ENCODE data around the gene PRR15L.
A peak's percentile ranks its signal among the peaks of the same experiment; 100 is the strongest.

PRR15L gene

DNA sequence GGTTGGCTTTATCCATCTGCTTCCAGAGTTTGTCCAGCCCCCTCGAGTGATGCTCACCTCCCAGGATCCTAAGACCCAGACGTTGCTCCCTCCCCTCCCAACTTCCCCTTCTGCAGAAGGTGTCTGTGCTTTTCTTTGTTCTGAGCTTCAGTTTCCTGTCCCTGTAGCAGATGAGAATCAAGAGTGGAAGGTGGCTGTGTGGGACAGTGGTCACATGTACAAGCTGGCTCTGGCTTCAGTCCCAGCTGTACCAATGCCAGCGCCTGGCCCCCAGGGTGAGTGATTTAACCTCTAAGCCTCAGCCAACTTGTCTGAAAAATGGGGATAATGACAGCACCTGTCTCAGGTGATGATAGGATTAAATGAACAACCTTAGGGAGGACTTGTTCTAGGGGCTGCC lies 7.7 kb downstream of the PRR15L start:
- Histone ChIP-seq H3K79me1 (ENCODE audit: low read depth, low read length) (no peaks in the 10 kb centered on the region), H2AFZ (ENCODE audit: low read length) (peak overlapping the region; percentile 84), H3K4me1 (ENCODE audit: control insufficient read depth in 2 of 2, insufficient read depth in 1 of 2, low read depth in 1 of 2, low read length in 2 of 2) (peaks cover 6% of the 10 kb centered on the region in 2 donors), H3K9me3 (replicated peaks in 1 of 2; ENCODE audit: control insufficient read depth in 2 of 2, insufficient read depth in 1 of 2, low read depth in 1 of 2, low read length in 2 of 2) (no peaks in the 10 kb centered on the region), H2BK12ac (ENCODE audit: low read length) (no peak overlapping the region), H3K18ac (ENCODE audit: low read length) (no peak overlapping the region), H4K8ac (ENCODE audit: low read depth, low read length) (no peak overlapping the region), H3K27me3 (ENCODE audit: control insufficient read depth in 3 of 3, insufficient read depth in 3 of 3, low read depth in 1 of 3, low read length in 3 of 3) (peaks cover 0 to 3% (median 0%) of the 10 kb centered on the region in 3 experiments), H3K23ac (ENCODE audit: low read depth, low read length, poor library complexity) (no peak overlapping the region), H3K27ac (replicated peaks; ENCODE audit: low read length) (no peak overlapping the region), H3K4ac (ENCODE audit: low read length) (no peak overlapping the region), H2AK5ac (ENCODE audit: low read depth, low read length) (no peak overlapping the region), H4K91ac (ENCODE audit: low read depth, low read length, poor library complexity) (no peak overlapping the region), H3K36me3 (replicated peaks in 1 of 2; ENCODE audit: control insufficient read depth in 2 of 2, insufficient read depth in 2 of 2, low read length in 2 of 2) (peaks cover 0 to 10% of the 10 kb centered on the region in 2 donors), H2BK5ac (ENCODE audit: low read length) (no peak overlapping the region), H3K14ac (ENCODE audit: low read length) (no peak overlapping the region), H3K4me3 (ENCODE audit: low read length in 2 of 2) (no peak overlapping the region), H3K9ac (ENCODE audit: low read depth, low read length, poor library complexity) (no peak overlapping the region), H3K4me2 (ENCODE audit: insufficient read depth, low read length, poor library complexity, severe bottlenecking) (no peak overlapping the region), H2BK120ac (ENCODE audit: low read depth, low read length) (no peak overlapping the region), H2BK15ac (ENCODE audit: low read length) (no peak overlapping the region)
- WGBS, 2 donors (ENCODE audit: extremely low coverage in 2 of 2, insufficient read length in 2 of 2, insufficient replicate concordance in 1 of 2), result no CpG with 5 or more reads among the region's 3 CpGs
- DNase-seq (ENCODE audit: low spot score), result no peak

DNA sequence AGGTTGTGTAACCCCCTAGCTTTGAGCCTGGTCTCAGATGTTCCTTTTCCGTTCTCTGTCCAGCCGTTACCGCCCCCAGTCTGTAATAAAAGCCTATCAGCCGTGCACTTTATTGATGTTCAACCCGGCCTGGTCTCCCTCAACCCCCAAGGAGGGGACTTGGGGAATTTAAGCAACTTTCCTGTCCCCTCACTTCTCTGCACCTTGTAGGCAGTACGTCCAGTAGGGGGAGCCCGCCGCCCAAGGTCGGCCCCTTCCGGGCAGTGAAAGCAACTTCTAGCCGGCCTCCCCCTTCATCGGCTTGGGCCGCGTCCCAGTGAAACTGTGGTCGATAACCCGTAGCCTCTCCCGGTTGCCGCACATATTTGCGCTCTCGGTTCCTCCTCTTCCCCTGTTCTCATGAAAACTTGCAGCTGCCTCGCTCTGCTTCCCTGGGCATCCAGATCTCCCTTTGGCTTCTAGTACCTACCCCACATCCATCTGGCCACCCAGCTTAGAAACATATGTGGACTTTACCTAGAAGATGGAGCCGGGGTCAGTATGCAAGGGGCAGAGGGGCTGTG lies 8.4 kb downstream of the PRR15L start:
- WGBS, 2 donors (ENCODE audit: extremely low coverage in 2 of 2, insufficient read length in 2 of 2, insufficient replicate concordance in 1 of 2), result no CpG with 5 or more reads among the region's 22 CpGs
- Histone ChIP-seq H3K4me1 (ENCODE audit: control insufficient read depth in 2 of 2, insufficient read depth in 1 of 2, low read depth in 1 of 2, low read length in 2 of 2) (peaks cover 6% of the 10 kb centered on the region in 2 donors), H3K36me3 (replicated peaks in 1 of 2; ENCODE audit: control insufficient read depth in 2 of 2, insufficient read depth in 2 of 2, low read length in 2 of 2) (peaks cover 0 to 12% of the 10 kb centered on the region in 2 donors), H2AK5ac (ENCODE audit: low read depth, low read length) (no peak overlapping the region), H3K18ac (ENCODE audit: low read length) (no peak overlapping the region), H3K27me3 (ENCODE audit: control insufficient read depth in 3 of 3, insufficient read depth in 3 of 3, low read depth in 1 of 3, low read length in 3 of 3) (peaks cover 0 to 3% (median 0%) of the 10 kb centered on the region in 3 experiments), H3K79me1 (ENCODE audit: low read depth, low read length) (no peaks in the 10 kb centered on the region), H2AFZ (ENCODE audit: low read length) (peak overlapping the region; percentile 84), H3K9me3 (replicated peaks in 1 of 2; ENCODE audit: control insufficient read depth in 2 of 2, insufficient read depth in 1 of 2, low read depth in 1 of 2, low read length in 2 of 2) (no peaks in the 10 kb centered on the region), H3K9ac (ENCODE audit: low read depth, low read length, poor library complexity) (no peak overlapping the region), H3K23ac (ENCODE audit: low read depth, low read length, poor library complexity) (no peak overlapping the region), H2BK12ac (ENCODE audit: low read length) (no peak overlapping the region), H2BK15ac (ENCODE audit: low read length) (no peak overlapping the region), H3K4me3 (ENCODE audit: low read length in 2 of 2) (peak overlapping the region in 1 of 2 donors; percentile 15), H4K91ac (ENCODE audit: low read depth, low read length, poor library complexity) (no peak overlapping the region), H3K14ac (ENCODE audit: low read length) (no peak overlapping the region), H3K4me2 (ENCODE audit: insufficient read depth, low read length, poor library complexity, severe bottlenecking) (peak overlapping the region; percentile 27), H3K27ac (replicated peaks; ENCODE audit: low read length) (no peak overlapping the region), H2BK5ac (ENCODE audit: low read length) (no peak overlapping the region), H3K4ac (ENCODE audit: low read length) (no peak overlapping the region), H4K8ac (ENCODE audit: low read depth, low read length) (no peak overlapping the region), H2BK120ac (ENCODE audit: low read depth, low read length) (no peak overlapping the region)
- peak; percentile 82 for DNase-seq (ENCODE audit: low spot score)

- no CpG with 5 or more reads among the region's 5 CpGs for WGBS, 2 donors (ENCODE audit: extremely low coverage in 2 of 2, insufficient read length in 2 of 2, insufficient replicate concordance in 1 of 2)
- no peak overlapping the region for H4K91ac ChIP-seq (ENCODE audit: low read depth, low read length, poor library complexity)
- H3K4me3 ChIP-seq (ENCODE audit: low read length in 2 of 2), result peak overlapping the region in 1 of 2 donors; percentile 13
- H3K27me3 ChIP-seq (ENCODE audit: control insufficient read depth in 3 of 3, insufficient read depth in 3 of 3, low read depth in 1 of 3, low read length in 3 of 3), result peaks cover 0 to 3% (median 0%) of the 10 kb centered on the region in 3 experiments
- no peak overlapping the region for H2BK120ac ChIP-seq (ENCODE audit: low read depth, low read length)
- no peak overlapping the region for H2BK12ac ChIP-seq (ENCODE audit: low read length)
- H2BK15ac ChIP-seq (ENCODE audit: low read length), result no peak overlapping the region
- H3K4me1 ChIP-seq (ENCODE audit: control insufficient read depth in 2 of 2, insufficient read depth in 1 of 2, low read depth in 1 of 2, low read length in 2 of 2), result peaks cover 6% of the 10 kb centered on the region in 2 donors
- no peak overlapping the region for H3K9ac ChIP-seq (ENCODE audit: low read depth, low read length, poor library complexity)
- H3K79me1 ChIP-seq (ENCODE audit: low read depth, low read length), result no peaks in the 10 kb centered on the region
- H3K4ac ChIP-seq (ENCODE audit: low read length), result no peak overlapping the region
- H3K4me2 ChIP-seq (ENCODE audit: insufficient read depth, low read length, poor library complexity, severe bottlenecking), result no peak overlapping the region
- H3K18ac ChIP-seq (ENCODE audit: low read length), result peak overlapping the region; percentile 73
- H2BK5ac ChIP-seq (ENCODE audit: low read length), result no peak overlapping the region
- H2AFZ ChIP-seq (ENCODE audit: low read length), result peak overlapping the region; percentile 84
- no peak overlapping the region for H3K23ac ChIP-seq (ENCODE audit: low read depth, low read length, poor library complexity)
- peak overlapping the region; percentile 7 for H4K8ac ChIP-seq (ENCODE audit: low read depth, low read length)
- no peak overlapping the region for H3K14ac ChIP-seq (ENCODE audit: low read length)
- no peak overlapping the region for H3K27ac ChIP-seq (replicated peaks; ENCODE audit: low read length)
- no peak for DNase-seq (ENCODE audit: low spot score)
- H2AK5ac ChIP-seq (ENCODE audit: low read depth, low read length), result no peak overlapping the region
- H3K36me3 ChIP-seq (replicated peaks in 1 of 2; ENCODE audit: control insufficient read depth in 2 of 2, insufficient read depth in 2 of 2, low read length in 2 of 2), result peaks cover 0 to 12% of the 10 kb centered on the region in 2 donors
- H3K9me3 ChIP-seq (replicated peaks in 1 of 2; ENCODE audit: control insufficient read depth in 2 of 2, insufficient read depth in 1 of 2, low read depth in 1 of 2, low read length in 2 of 2), result no peaks in the 10 kb centered on the region
Observed at GRCh38 chr17:47948706-47949196, 8.9 kb downstream of the PRR15L start.

GRCh38 chr17:47946929-47947397 lies 10.7 kb downstream of the PRR15L start:
- Histone ChIP-seq H3K18ac (ENCODE audit: low read length) (no peak overlapping the region), H2BK12ac (ENCODE audit: low read length) (no peak overlapping the region), H3K14ac (ENCODE audit: low read length) (no peak overlapping the region), H3K4me1 (ENCODE audit: control insufficient read depth in 2 of 2, insufficient read depth in 1 of 2, low read depth in 1 of 2, low read length in 2 of 2) (peaks cover 7 to 9% of the 10 kb centered on the region in 2 donors), H2BK120ac (ENCODE audit: low read depth, low read length) (no peak overlapping the region), H3K4me3 (ENCODE audit: low read length in 2 of 2) (no peak overlapping the region), H3K9me3 (replicated peaks in 1 of 2; ENCODE audit: control insufficient read depth in 2 of 2, insufficient read depth in 1 of 2, low read depth in 1 of 2, low read length in 2 of 2) (no peaks in the 10 kb centered on the region), H3K27me3 (ENCODE audit: control insufficient read depth in 3 of 3, insufficient read depth in 3 of 3, low read depth in 1 of 3, low read length in 3 of 3) (peaks cover 0 to 3% (median 0%) of the 10 kb centered on the region in 3 experiments), H4K91ac (ENCODE audit: low read depth, low read length, poor library complexity) (no peak overlapping the region), H2BK15ac (ENCODE audit: low read length) (no peak overlapping the region), H3K4ac (ENCODE audit: low read length) (no peak overlapping the region), H2AK5ac (ENCODE audit: low read depth, low read length) (peak overlapping the region; percentile 78), H3K36me3 (replicated peaks in 1 of 2; ENCODE audit: control insufficient read depth in 2 of 2, insufficient read depth in 2 of 2, low read length in 2 of 2) (peaks cover 0 to 12% of the 10 kb centered on the region in 2 donors), H4K8ac (ENCODE audit: low read depth, low read length) (no peak overlapping the region), H2AFZ (ENCODE audit: low read length) (no peak overlapping the region), H3K9ac (ENCODE audit: low read depth, low read length, poor library complexity) (no peak overlapping the region), H3K23ac (ENCODE audit: low read depth, low read length, poor library complexity) (no peak overlapping the region), H2BK5ac (ENCODE audit: low read length) (no peak overlapping the region), H3K27ac (replicated peaks; ENCODE audit: low read length) (no peak overlapping the region), H3K79me1 (ENCODE audit: low read depth, low read length) (no peaks in the 10 kb centered on the region), H3K4me2 (ENCODE audit: insufficient read depth, low read length, poor library complexity, severe bottlenecking) (no peak overlapping the region)
- DNase-seq (ENCODE audit: low spot score), result peak; percentile 56
- WGBS, 2 donors (ENCODE audit: extremely low coverage in 2 of 2, insufficient read length in 2 of 2, insufficient replicate concordance in 1 of 2), result no CpG with 5 or more reads among the region's 2 CpGs
